Activated T-helper 17 cell treated with anti-CD3 and anti-CD28 coated beads, Interleukin-2, amount 50 U/mL, for 72 hours (primary cell): ENCODE results near the gene C1QTNF12. TPM values are rescaled to one million over a fixed set of nuclear protein-coding genes. Genes with fewer than 3 reads are reported as not detected.
A peak's percentile ranks its signal among the peaks of the same experiment; 100 is the strongest.

ENCODE experiments used
- ATAC-seq: fragments of 150-1000 bp; cut with Tn5 transposase; replicated peaks from 2 replicates; pipeline ENCODE4 v1.10.0; 2021; ENCODE audit warnings: mild to moderate bottlenecking, moderate library complexity
- H3K27ac Mint-ChIP-seq: one replicate; pipeline ENCODE4 v1.8.0; 2022; ENCODE audit warnings: mixed read lengths
- H3K27me3 Mint-ChIP-seq: one replicate; pipeline ENCODE4 v1.8.0; 2022; ENCODE audit warnings: mixed read lengths
- H3K36me3 Mint-ChIP-seq: one replicate; pipeline ENCODE4 v1.8.0; 2022; ENCODE audit warnings: low read depth, mild to moderate bottlenecking, mixed read lengths
- H3K4me1 Mint-ChIP-seq: one replicate; pipeline ENCODE4 v1.8.0; 2022; ENCODE audit warnings: mixed read lengths
- H3K4me3 Mint-ChIP-seq: one replicate; pipeline ENCODE4 v1.8.0; 2022; ENCODE audit warnings: mild to moderate bottlenecking, mixed read lengths
- H3K9me3 Mint-ChIP-seq: one replicate; pipeline ENCODE4 v1.8.0; 2022; ENCODE audit warnings: mixed read lengths
- total RNA-seq, 2 donors: library from RNA; stranded (reverse); gene quantifications; one replicate each; pipeline ENCODE4 v1.2.3, GENCODE V29; 2022

C1QTNF12 gene
- total RNA-seq, 2 donors from 2014 or later: 1.8 to 7.5 TPM

GRCh38 chr1:1213345-1214265, 32.9 kb downstream of the C1QTNF12 start, which contains the start of gene TNFRSF4:
Gene TNFRSF4 (minus strand): TSS chr1:1214153. CDS start chr1:1214127, 26 bp downstream.
- H3K27me3 Mint-ChIP-seq: no peaks in the 10 kb centered on the region
- peak; percentile 8 for ATAC-seq
- no peaks in the 10 kb centered on the region for H3K9me3 Mint-ChIP-seq
- peak within 1 kb of the TSS; percentile 98 for H3K27ac Mint-ChIP-seq
- peaks cover 100% of the 10 kb centered on the region for H3K36me3 Mint-ChIP-seq
- H3K4me1 Mint-ChIP-seq: peaks cover 5% of the 10 kb centered on the region
- H3K4me3 Mint-ChIP-seq: peak within 1 kb of the TSS; percentile 95

- Mint-ChIP-seq H3K36me3 (peaks cover 100% of the 10 kb centered on the region), H3K27me3 (no peaks in the 10 kb centered on the region), H3K27ac (no peak overlapping the region), H3K4me3 (peak overlapping the region; percentile 95), H3K4me1 (peaks cover 10% of the 10 kb centered on the region), H3K9me3 (no peaks in the 10 kb centered on the region)
- no peak for ATAC-seq
Measured at GRCh38 chr1:1212780-1213344, 33.7 kb downstream of the C1QTNF12 start.

- no peak for ATAC-seq
- Mint-ChIP-seq H3K36me3 (peaks cover 96% of the 10 kb centered on the region), H3K9me3 (no peaks in the 10 kb centered on the region), H3K27ac (peak overlapping the region; percentile 96), H3K27me3 (no peaks in the 10 kb centered on the region), H3K4me1 (peaks cover 10% of the 10 kb centered on the region), H3K4me3 (peak overlapping the region; percentile 95)
Measured at GRCh38 chr1:1211541-1212441, 34.7 kb downstream of the C1QTNF12 start.

- Mint-ChIP-seq H3K4me1 (peaks cover 6% of the 10 kb centered on the region), H3K36me3 (peaks cover 96% of the 10 kb centered on the region), H3K27ac (peak overlapping the region; percentile 96), H3K27me3 (no peaks in the 10 kb centered on the region), H3K4me3 (peak overlapping the region; percentile 95), H3K9me3 (no peaks in the 10 kb centered on the region)
- no peak for ATAC-seq
Measured at GRCh38 chr1:1210726-1211540, 35.6 kb downstream of the C1QTNF12 start.

GRCh38 chr1:1208713-1209433, 37.6 kb downstream of the C1QTNF12 start:
- Mint-ChIP-seq H3K4me3 (peak overlapping the region; percentile 95), H3K27ac (peak overlapping the region; percentile 96), H3K9me3 (no peaks in the 10 kb centered on the region), H3K36me3 (peaks cover 96% of the 10 kb centered on the region), H3K27me3 (no peaks in the 10 kb centered on the region), H3K4me1 (peaks cover 6% of the 10 kb centered on the region)
- peak; percentile 23 for ATAC-seq

- Mint-ChIP-seq H3K27me3 (no peaks in the 10 kb centered on the region), H3K9me3 (no peaks in the 10 kb centered on the region), H3K4me3 (peak overlapping the region; percentile 95), H3K27ac (peak overlapping the region; percentile 96), H3K4me1 (peaks cover 6% of the 10 kb centered on the region), H3K36me3 (peaks cover 95% of the 10 kb centered on the region)
- ATAC-seq: no peak
Measured at GRCh38 chr1:1207571-1207892, 39.0 kb downstream of the C1QTNF12 start.

GRCh38 chr1:1206966-1207531, 39.5 kb downstream of the C1QTNF12 start:
- Mint-ChIP-seq H3K27ac (peak overlapping the region; percentile 96), H3K4me1 (peaks cover 6% of the 10 kb centered on the region), H3K27me3 (no peaks in the 10 kb centered on the region), H3K9me3 (no peaks in the 10 kb centered on the region), H3K4me3 (peak overlapping the region; percentile 95), H3K36me3 (peaks cover 90% of the 10 kb centered on the region)
- peak; percentile 9 for ATAC-seq

GRCh38 chr1:1206376-1206965, 40.1 kb downstream of the C1QTNF12 start, which contains the start of gene TNFRSF18:
Gene TNFRSF18 (minus strand): TSS chr1:1206592. CDS start chr1:1206571, 21 bp downstream.
- Mint-ChIP-seq H3K9me3 (no peaks in the 10 kb centered on the region), H3K4me1 (peaks cover 6% of the 10 kb centered on the region), H3K4me3 (peak within 1 kb of the TSS; percentile 95), H3K27ac (peak within 1 kb of the TSS; percentile 96), H3K36me3 (peaks cover 85% of the 10 kb centered on the region), H3K27me3 (no peaks in the 10 kb centered on the region)
- peak; percentile 39 for ATAC-seq

- ATAC-seq: no peak
- peaks cover 79% of the 10 kb centered on the region for H3K36me3 Mint-ChIP-seq
- H3K27ac Mint-ChIP-seq: peak overlapping the region; percentile 96
- no peaks in the 10 kb centered on the region for H3K27me3 Mint-ChIP-seq
- H3K4me1 Mint-ChIP-seq: peaks cover 6% of the 10 kb centered on the region
- H3K9me3 Mint-ChIP-seq: no peaks in the 10 kb centered on the region
- peak overlapping the region; percentile 95 for H3K4me3 Mint-ChIP-seq
Measured at GRCh38 chr1:1205769-1206375, 40.6 kb downstream of the C1QTNF12 start.

- peak overlapping the region; percentile 95 for H3K4me3 Mint-ChIP-seq
- peaks cover 78% of the 10 kb centered on the region for H3K36me3 Mint-ChIP-seq
- no peaks in the 10 kb centered on the region for H3K27me3 Mint-ChIP-seq
- H3K9me3 Mint-ChIP-seq: no peaks in the 10 kb centered on the region
- H3K4me1 Mint-ChIP-seq: peaks cover 10% of the 10 kb centered on the region
- peak overlapping the region; percentile 61 for H3K27ac Mint-ChIP-seq
- ATAC-seq: no peak
Measured at GRCh38 chr1:1204998-1205768, 41.3 kb downstream of the C1QTNF12 start.

GRCh38 chr1:1204425-1204920, 42.0 kb downstream of the C1QTNF12 start:
- no peaks in the 10 kb centered on the region for H3K27me3 Mint-ChIP-seq
- H3K4me1 Mint-ChIP-seq: peaks cover 10% of the 10 kb centered on the region
- ATAC-seq: no peak
- H3K9me3 Mint-ChIP-seq: no peaks in the 10 kb centered on the region
- peak overlapping the region; percentile 61 for H3K27ac Mint-ChIP-seq
- peaks cover 72% of the 10 kb centered on the region for H3K36me3 Mint-ChIP-seq
- peak overlapping the region; percentile 95 for H3K4me3 Mint-ChIP-seq
